ENCODE measurements around the gene BIK. TPM values are rescaled to one million over a fixed set of nuclear protein-coding genes. Genes with fewer than 3 reads are reported as not detected.

BIK gene
- total and polyA plus RNA-seq, 8 donors: 0.78 to 3.1 (median 1.3) TPM

DNA sequence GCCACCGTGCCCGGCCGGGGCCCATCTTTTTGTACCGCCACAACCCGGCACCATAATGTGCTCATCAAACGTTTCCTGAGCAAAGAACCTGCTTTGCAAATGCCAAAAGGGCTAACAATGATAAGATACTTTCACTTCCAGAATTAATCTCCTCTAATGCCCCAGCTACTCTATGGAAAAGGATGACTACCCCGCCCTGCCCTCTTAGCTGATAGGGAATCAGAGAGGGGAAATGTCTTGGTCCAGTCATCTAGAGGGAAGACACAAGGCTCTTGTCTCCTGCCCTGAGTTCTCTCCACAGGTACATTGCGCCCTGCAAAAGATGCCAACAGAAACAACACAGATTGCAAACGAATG is 21.9 kb upstream of the BIK start:
- peaks cover 0 to 14% of the 10 kb centered on the region in 2 donors for H3K4me1 ChIP-seq
- H3K9me3 ChIP-seq: no peaks in the 10 kb centered on the region
- H3K27me3 ChIP-seq: no peaks in the 10 kb centered on the region
- peak overlapping the region in 1 of 2 donors; percentile 62 for H3K27ac ChIP-seq
- H3K36me3 ChIP-seq: no peaks in the 10 kb centered on the region
- peak overlapping the region; percentile 60 to 90 for H3K4me3 ChIP-seq
- TF ChIP-seq, protein P1, sequence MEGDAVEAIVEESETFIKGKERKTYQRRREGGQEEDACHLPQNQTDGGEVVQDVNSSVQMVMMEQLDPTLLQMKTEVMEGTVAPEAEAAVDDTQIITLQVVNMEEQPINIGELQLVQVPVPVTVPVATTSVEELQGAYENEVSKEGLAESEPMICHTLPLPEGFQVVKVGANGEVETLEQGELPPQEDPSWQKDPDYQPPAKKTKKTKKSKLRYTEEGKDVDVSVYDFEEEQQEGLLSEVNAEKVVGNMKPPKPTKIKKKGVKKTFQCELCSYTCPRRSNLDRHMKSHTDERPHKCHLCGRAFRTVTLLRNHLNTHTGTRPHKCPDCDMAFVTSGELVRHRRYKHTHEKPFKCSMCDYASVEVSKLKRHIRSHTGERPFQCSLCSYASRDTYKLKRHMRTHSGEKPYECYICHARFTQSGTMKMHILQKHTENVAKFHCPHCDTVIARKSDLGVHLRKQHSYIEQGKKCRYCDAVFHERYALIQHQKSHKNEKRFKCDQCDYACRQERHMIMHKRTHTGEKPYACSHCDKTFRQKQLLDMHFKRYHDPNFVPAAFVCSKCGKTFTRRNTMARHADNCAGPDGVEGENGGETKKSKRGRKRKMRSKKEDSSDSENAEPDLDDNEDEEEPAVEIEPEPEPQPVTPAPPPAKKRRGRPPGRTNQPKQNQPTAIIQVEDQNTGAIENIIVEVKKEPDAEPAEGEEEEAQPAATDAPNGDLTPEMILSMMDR (IDR thresholded peaks at IDR 0.05): no peak
- no peak for DNase-seq
- no peak for ATAC-seq
- intact Hi-C loops (cut with DNase I): no loop called here

- H3K27me3 ChIP-seq: no peaks in the 10 kb centered on the region
- H3K36me3 ChIP-seq: no peaks in the 10 kb centered on the region
- H3K4me1 ChIP-seq: peaks cover 0 to 14% of the 10 kb centered on the region in 2 donors
- peak within 1 kb of the TSS; percentile 53 to 62 for H3K27ac ChIP-seq
- DNase-seq (peak; percentile 78 to 99 (median 90)), ATAC-seq (peak; percentile 98)
- peak within 1 kb of the TSS; percentile 60 to 90 for H3K4me3 ChIP-seq
- no peaks in the 10 kb centered on the region for H3K9me3 ChIP-seq
- intact Hi-C loops (cut with DNase I): no loop called here
- TF ChIP-seq, protein P1 (IDR thresholded peaks at IDR 0.05): peak in 1 of 2 donors; percentile 34
Measured at GRCh38 chr22:43088984-43089717, 21.4 kb upstream of the BIK start, which contains the start of gene TTLL1. Gene TTLL1, minus strand, starts transcription at chr22:43089391. Its CDS starts 13,805 bp downstream, at chr22:43075586.

GRCh38 chr22:43090130-43090789 is 20.3 kb upstream of the BIK start:
- Histone ChIP-seq H3K36me3 (no peaks in the 10 kb centered on the region), H3K9me3 (no peaks in the 10 kb centered on the region), H3K4me3 (no peak overlapping the region), H3K27ac (peak overlapping the region in 1 of 2 donors; percentile 14), H3K27me3 (no peaks in the 10 kb centered on the region), H3K4me1 (peaks cover 0 to 14% of the 10 kb centered on the region in 2 donors)
- intact Hi-C loops (cut with DNase I): no loop called here
- peak in 3 of 4 donors; percentile 49 to 70 (median 49) for DNase-seq
- peak; percentile 46 for ATAC-seq
- TF ChIP-seq, protein P1 (IDR thresholded peaks at IDR 0.05): peak; percentile 13 to 25

DNA sequence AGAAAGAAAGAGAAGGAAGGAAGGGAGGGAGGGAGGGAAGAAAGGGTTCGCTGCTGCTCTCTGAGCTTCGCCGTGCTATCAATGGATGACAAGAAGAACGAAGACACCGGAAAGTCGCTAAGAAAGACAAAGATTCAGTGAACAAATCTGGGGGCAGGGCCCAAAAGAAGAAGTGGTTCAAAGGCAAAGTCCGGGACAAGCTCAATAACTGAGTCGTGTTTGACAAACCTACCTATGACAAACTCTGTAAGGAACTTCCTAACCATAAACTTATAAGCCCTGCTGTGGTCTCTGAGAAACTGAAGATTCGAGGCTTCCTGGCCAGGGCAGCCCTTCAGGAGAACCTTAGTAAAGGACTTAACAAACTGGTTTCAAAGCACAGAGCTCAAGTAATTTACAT is 18.5 kb upstream of the BIK start:
- Histone ChIP-seq H3K36me3 (no peaks in the 10 kb centered on the region), H3K4me3 (no peak overlapping the region), H3K4me1 (peaks cover 0 to 14% of the 10 kb centered on the region in 2 donors), H3K27me3 (no peaks in the 10 kb centered on the region), H3K9me3 (peaks cover 0 to 13% of the 10 kb centered on the region in 2 donors), H3K27ac (no peak overlapping the region)
- TF ChIP-seq, protein P1 (IDR thresholded peaks at IDR 0.05): no peak
- ATAC-seq: no peak
- no peak for DNase-seq
- intact Hi-C loops (cut with DNase I): no loop called here

GRCh38 chr22:43094085-43094484 is 16.5 kb upstream of the BIK start:
- H3K36me3 ChIP-seq: no peaks in the 10 kb centered on the region
- DNase-seq (no peak), ATAC-seq (no peak)
- peaks cover 0 to 15% of the 10 kb centered on the region in 2 donors for H3K4me1 ChIP-seq
- TF ChIP-seq, protein P1 (IDR thresholded peaks at IDR 0.05): no peak
- H3K4me3 ChIP-seq: no peak overlapping the region
- intact Hi-C loops (cut with DNase I): no loop called here
- H3K27me3 ChIP-seq: no peaks in the 10 kb centered on the region
- H3K27ac ChIP-seq: no peak overlapping the region
- H3K9me3 ChIP-seq: peaks cover 0 to 16% of the 10 kb centered on the region in 2 donors

All from left lung (tissue), 10 donors.